Type B pancreatic cell (in vitro differentiated cells): ENCODE measurements around the gene HIBADH. TPM values are rescaled to one million over a fixed set of nuclear protein-coding genes. Genes with fewer than 3 reads are reported as not detected.

Source experiments
- DNase-seq: peaks from one replicate; pipeline ENCODE4 v3.0.0; 2021; ENCODE audit warnings: mixed read lengths; ENCODE audit not compliant: unreplicated experiment; ENCODE audit errors: extremely low spot score
- H3K27ac Mint-ChIP-seq: 2 replicates; pipeline ENCODE4 v1.8.0; 2021; ENCODE audit warnings: mild to moderate bottlenecking, mixed read lengths
- H3K27me3 Mint-ChIP-seq: 2 replicates; pipeline ENCODE4 v1.8.0; 2021; ENCODE audit warnings: mixed read lengths
- H3K36me3 Mint-ChIP-seq: 2 replicates; pipeline ENCODE4 v1.8.0; 2021; ENCODE audit warnings: mixed read lengths
- H3K4me1 Mint-ChIP-seq: one replicate; pipeline ENCODE4 v1.8.0; 2021; ENCODE audit warnings: mixed read lengths; ENCODE audit not compliant: unreplicated experiment
- H3K4me3 Mint-ChIP-seq: 2 replicates; pipeline ENCODE4 v1.8.0; 2021; ENCODE audit warnings: mild to moderate bottlenecking, mixed read lengths
- H3K9me3 Mint-ChIP-seq: 2 replicates; pipeline ENCODE4 v1.8.0; 2021; ENCODE audit warnings: mixed read lengths
- total RNA-seq: library from RNA; stranded (reverse); gene quantifications from 2 replicates; pipeline ENCODE4 v1.2.1, GENCODE V29; 2021; ENCODE audit warnings: low replicate concordance
- TF ChIP-seq, protein P1 (sequence below): fragments of 200-600 bp; sonication (generic); conservative IDR thresholded peaks from 2 replicates; pipeline ENCODE4 v1.5.0; 2021; ENCODE audit warnings: antibody characterized with exemption, mild to moderate bottlenecking

HIBADH gene
- total RNA-seq, 1 donor from 2014 or later: 37.1 TPM

DNA sequence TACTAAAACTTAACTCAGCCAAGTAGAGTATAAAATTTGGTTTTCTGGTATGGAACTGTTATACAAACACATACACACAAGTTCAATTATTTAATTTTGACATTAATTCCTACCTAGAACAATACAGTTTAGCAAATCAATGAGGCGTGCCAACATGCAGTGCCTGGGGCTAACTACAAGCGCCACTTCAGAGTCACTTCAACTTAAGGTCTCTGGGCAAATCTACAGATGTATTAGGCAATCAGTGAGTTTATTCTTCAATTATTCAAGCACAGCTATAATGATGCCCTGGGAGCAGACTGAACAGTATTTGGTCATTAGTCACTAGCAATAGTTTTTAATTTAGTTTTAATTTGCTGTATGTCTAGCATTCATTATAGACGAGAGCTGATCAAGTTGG is 51.6 kb downstream of the HIBADH start:
- Mint-ChIP-seq H3K4me1 (peaks cover 15% of the 10 kb centered on the region), H3K9me3 (no peaks in the 10 kb centered on the region)

DNA sequence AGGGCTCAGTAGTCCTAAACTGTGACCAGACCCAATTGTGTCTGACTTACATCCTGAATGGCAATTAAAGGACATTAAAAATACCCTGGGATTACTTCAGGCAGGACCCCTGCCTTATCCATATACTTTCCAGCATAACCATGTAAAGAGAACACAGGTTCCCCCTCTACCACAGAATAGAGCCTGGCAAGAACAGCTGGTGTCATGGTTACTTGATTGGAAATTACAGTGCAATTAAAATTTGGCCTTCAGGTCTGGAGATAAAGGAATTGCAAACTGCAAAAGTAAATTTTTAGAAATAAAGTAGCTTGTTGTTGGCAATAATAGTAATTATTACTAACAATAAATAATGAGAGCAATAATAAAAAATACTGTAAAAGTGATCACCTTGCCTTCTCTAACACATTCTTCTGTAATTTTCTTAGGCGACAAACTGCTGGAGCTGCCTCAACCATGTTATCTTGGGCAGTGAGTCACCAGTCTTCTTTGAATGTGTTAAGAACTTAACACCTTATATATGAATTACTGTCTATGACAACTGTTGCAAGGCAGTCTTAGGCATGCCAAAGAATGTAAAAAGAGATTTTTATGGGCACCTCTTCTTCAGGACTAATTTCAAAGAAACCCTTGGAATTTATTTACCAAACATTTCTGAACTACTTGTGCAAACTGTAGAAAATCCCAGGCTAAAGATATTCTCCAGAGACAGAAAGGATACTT is 53.7 kb downstream of the HIBADH start:
- Mint-ChIP-seq H3K27me3 (no peaks in the 10 kb centered on the region), H3K4me1 (peaks cover 23% of the 10 kb centered on the region), H3K9me3 (no peaks in the 10 kb centered on the region), H3K27ac (no peak overlapping the region), H3K4me3 (no peak overlapping the region), H3K36me3 (peaks cover 5% of the 10 kb centered on the region)
- TF ChIP-seq, protein P1, sequence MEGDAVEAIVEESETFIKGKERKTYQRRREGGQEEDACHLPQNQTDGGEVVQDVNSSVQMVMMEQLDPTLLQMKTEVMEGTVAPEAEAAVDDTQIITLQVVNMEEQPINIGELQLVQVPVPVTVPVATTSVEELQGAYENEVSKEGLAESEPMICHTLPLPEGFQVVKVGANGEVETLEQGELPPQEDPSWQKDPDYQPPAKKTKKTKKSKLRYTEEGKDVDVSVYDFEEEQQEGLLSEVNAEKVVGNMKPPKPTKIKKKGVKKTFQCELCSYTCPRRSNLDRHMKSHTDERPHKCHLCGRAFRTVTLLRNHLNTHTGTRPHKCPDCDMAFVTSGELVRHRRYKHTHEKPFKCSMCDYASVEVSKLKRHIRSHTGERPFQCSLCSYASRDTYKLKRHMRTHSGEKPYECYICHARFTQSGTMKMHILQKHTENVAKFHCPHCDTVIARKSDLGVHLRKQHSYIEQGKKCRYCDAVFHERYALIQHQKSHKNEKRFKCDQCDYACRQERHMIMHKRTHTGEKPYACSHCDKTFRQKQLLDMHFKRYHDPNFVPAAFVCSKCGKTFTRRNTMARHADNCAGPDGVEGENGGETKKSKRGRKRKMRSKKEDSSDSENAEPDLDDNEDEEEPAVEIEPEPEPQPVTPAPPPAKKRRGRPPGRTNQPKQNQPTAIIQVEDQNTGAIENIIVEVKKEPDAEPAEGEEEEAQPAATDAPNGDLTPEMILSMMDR: no peak
- DNase-seq: no peak

More for the DNA sequence above, 51.6 kb downstream of the HIBADH start:
- Mint-ChIP-seq H3K4me3 (no peak overlapping the region), H3K27me3 (no peaks in the 10 kb centered on the region), H3K36me3 (peaks cover 17% of the 10 kb centered on the region), H3K27ac (no peak overlapping the region)
- TF ChIP-seq, protein P1: no peak
- no peak for DNase-seq

DNA sequence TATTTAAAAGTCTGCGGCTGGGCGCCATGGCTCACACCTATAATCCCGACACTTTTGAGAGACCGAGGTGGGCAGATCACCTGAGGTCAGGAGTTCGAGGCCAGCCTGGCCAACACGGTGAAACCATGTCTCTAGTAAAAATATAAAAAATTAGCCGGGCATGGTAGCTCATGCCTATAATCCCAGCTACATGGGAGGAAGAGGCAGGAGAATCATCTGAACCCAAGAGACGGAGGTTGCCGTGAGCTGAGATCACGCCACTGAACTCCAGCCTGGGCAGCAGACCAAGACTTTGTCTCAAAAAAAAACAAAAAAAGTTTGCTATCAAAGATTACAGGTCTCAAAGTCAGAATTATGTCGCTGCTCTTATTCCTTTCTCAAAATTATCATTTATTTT is 55.5 kb downstream of the HIBADH start:
- TF ChIP-seq, protein P1: no peak
- H3K27ac Mint-ChIP-seq: no peak overlapping the region
- peaks cover 5% of the 10 kb centered on the region for H3K36me3 Mint-ChIP-seq
- H3K27me3 Mint-ChIP-seq: no peaks in the 10 kb centered on the region
- peaks cover 34% of the 10 kb centered on the region for H3K4me1 Mint-ChIP-seq
- DNase-seq: no peak
- no peak overlapping the region for H3K4me3 Mint-ChIP-seq
- H3K9me3 Mint-ChIP-seq: no peaks in the 10 kb centered on the region

DNA sequence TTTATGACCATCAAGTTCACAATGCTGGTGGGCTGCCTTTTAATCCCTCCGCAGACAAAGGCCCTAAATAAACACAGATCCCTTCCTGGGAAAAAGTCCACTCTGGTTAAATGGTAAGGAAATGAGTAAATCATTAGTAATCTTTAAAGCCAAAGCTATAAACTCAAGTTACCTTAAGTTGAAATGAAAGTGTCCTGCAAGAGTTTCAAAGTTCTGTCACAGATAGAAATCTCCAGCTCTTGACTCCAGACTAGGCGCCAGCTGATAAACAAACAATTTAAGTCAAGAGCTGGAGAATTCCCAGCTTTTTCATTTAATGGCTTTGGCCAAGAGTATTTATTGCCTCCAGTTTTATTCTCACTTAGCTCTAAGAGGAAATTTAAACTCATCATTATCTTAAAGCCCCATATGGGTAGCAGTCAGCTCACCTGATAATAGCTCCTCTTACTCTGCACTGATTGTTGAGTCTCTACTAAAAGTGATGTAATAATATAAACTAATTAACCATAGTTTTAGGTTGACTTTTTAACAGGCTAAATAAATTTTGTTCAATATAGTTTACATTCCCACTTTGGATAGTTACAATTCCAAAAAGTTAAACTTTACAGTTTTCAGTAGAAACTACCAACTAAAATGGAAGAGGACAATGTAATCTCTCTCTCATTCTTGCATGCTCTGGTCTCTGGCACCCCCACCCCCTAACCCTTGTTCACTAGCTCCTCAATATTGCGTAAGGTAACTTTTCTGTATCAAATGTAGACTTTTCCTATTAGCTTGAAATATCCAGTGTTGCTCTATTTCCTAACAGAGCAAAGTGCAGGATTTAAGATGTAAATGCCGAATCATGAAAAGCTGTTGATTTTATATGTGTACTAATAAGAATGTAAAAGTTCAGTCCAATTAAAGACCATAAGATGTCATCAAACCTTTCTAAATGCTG is 56.1 kb downstream of the HIBADH start:
- Mint-ChIP-seq H3K4me1 (peaks cover 34% of the 10 kb centered on the region), H3K4me3 (peak overlapping the region; percentile 38), H3K27me3 (no peaks in the 10 kb centered on the region), H3K27ac (no peak overlapping the region), H3K36me3 (peaks cover 5% of the 10 kb centered on the region), H3K9me3 (no peaks in the 10 kb centered on the region)
- no peak for DNase-seq
- TF ChIP-seq, protein P1: no peak

DNA sequence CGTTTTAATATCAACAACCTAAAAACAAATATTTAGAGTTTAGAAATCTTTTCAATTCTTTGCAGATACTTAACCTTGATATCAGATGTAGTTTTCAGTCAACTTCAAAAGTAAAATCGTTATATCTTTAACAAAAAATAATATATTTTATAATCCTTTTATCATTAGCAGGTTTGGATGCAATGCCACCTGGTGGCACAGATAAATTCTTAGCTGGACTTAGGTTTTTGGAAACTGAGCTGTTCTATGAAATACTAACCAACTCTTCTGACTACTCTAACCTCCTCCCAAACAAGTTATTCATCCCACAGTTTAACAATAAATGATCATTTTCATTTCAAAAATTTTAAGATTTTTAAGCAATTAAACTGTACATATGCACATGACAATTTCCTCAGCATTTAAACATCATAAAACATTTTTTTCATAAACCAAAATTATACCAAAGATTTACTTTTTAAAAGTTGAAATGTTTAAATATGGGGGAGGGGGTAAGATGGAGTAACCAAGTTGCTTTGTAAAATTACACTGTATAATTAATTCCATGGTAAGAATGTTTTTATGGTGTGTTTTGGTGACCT is 56.9 kb downstream of the HIBADH start:
- no peak for DNase-seq
- Mint-ChIP-seq H3K4me3 (no peak overlapping the region), H3K9me3 (no peaks in the 10 kb centered on the region), H3K4me1 (peaks cover 34% of the 10 kb centered on the region), H3K36me3 (peaks cover 5% of the 10 kb centered on the region), H3K27me3 (no peaks in the 10 kb centered on the region), H3K27ac (no peak overlapping the region)
- TF ChIP-seq, protein P1: peak; percentile 75
